T-helper 2 cell treated with Interferon-gamma antibody and Interleukin-4, amounts not matched to agents 5 μg/mL and 100 μg/mL, for 36 hours (primary cell): ENCODE results near the gene GPR87.

Experiments used
- DNase-seq: peaks from one replicate; pipeline ENCODE4 v3.0.0; 2021; ENCODE audit warnings: low spot score
- H3K27ac Mint-ChIP-seq: one replicate; pipeline ENCODE4 v1.8.0; 2021; ENCODE audit warnings: mild to moderate bottlenecking, mixed read lengths
- H3K27me3 Mint-ChIP-seq: one replicate; pipeline ENCODE4 v1.8.0; 2021; ENCODE audit warnings: low read depth, mixed read lengths
- H3K36me3 Mint-ChIP-seq: one replicate; pipeline ENCODE4 v1.8.0; 2021; ENCODE audit warnings: low read depth, mixed read lengths
- H3K4me1 Mint-ChIP-seq: one replicate; pipeline ENCODE4 v1.8.0; 2021; ENCODE audit warnings: low read depth, mixed read lengths
- H3K4me3 Mint-ChIP-seq: one replicate; pipeline ENCODE4 v1.8.0; 2022; ENCODE audit warnings: mild to moderate bottlenecking, moderate library complexity, mixed read lengths
- H3K9me3 Mint-ChIP-seq: one replicate; pipeline ENCODE4 v1.8.0; 2021; ENCODE audit warnings: mixed read lengths

The GPR87 gene

DNA sequence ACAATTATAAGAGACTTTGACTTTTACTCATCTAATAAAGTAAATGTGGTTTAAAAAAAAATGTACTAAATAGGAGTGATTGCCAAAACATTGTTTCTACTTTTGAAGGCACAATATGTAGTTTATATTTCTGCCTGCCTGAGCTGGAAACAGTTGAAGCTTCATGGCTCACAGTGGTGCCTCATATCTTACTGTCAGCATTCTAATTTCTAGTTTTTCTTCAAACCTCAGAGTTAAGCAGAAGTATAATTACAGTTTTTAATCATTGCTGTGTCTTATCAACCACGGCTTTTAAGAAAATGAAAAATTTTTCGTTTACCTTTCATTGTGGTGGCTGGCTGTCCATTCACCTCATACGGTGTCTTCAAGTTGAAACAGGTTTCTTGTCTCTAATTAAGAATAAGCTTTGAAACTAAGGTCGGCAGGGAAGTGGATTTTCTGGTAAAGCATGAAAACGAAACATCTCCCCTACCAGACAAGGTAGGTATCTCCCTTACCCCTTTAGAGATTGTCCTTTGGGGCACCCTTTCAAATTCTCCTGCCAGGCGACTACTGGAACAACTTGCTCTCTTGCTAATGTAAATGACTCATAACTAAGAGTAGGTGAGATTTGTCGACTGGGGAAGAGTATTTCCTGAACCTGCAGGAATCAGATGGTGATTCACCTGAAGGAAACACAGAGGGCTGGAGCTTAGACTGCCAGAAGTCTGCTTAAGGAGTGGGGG, at the start of gene GPR87:
Gene GPR87 (minus strand): TSS at position 554 of the 725 bp plus-strand sequence. CDS start 16,720 bp downstream, outside the sequence.
- Mint-ChIP-seq H3K9me3 (no peaks in the 10 kb centered on the region), H3K4me1 (peaks cover 36% of the 10 kb centered on the region), H3K27ac (peak within 1 kb of the TSS; percentile 37), H3K27me3 (no peaks in the 10 kb centered on the region), H3K36me3 (no peaks in the 10 kb centered on the region), H3K4me3 (peak within 1 kb of the TSS; percentile 7)
- DNase-seq, result peak; percentile 61

DNA sequence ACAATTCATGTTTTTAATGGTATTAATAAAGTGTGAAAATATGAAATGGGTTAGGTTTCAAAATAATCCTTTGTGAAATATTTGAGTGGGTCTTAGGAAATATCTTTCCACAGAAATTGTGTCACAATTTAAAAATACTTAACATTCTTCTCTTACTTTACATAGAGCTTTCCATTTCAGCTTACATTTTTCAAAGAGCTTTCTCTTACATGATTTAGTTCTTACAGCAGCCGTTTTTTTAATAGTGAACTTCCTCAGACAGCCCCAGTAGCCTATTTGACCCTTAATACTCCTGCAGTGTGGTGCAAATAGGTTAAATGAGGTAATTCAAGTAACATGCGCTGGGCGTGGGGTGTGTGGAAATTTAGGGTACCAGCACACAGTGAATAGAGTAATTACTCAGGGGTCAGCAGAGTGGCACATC, 46.1 kb upstream of the GPR87 start:
- no peak overlapping the region for H3K27ac Mint-ChIP-seq
- no peak for DNase-seq
- H3K9me3 Mint-ChIP-seq, result no peaks in the 10 kb centered on the region
- no peaks in the 10 kb centered on the region for H3K27me3 Mint-ChIP-seq
- H3K4me1 Mint-ChIP-seq, result no peaks in the 10 kb centered on the region
- H3K4me3 Mint-ChIP-seq, result no peak overlapping the region
- no peaks in the 10 kb centered on the region for H3K36me3 Mint-ChIP-seq

DNA sequence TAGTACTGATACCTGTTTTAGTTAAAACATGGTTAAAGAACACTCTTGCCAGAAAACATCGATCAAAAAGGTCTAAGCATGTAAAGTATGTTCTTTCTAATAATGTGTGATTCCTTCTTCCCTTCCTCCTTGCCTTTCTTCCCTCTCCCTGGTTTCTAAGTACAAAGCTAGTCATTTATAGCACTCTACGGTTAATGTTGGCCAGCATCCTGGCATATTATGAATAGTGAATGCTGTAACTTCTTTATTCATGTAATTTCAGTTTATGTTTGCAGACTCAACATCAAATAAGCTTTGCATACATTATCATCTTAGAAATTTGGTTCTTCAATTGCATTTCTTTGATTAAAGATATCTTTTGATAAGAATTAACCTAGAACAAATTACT, 40.8 kb upstream of the GPR87 start:
- Mint-ChIP-seq H3K4me1 (no peaks in the 10 kb centered on the region), H3K27me3 (no peaks in the 10 kb centered on the region), H3K27ac (no peak overlapping the region), H3K9me3 (no peaks in the 10 kb centered on the region), H3K4me3 (no peak overlapping the region), H3K36me3 (no peaks in the 10 kb centered on the region)
- DNase-seq, result no peak

GRCh38 chr3:151356794-151357462, 40.3 kb upstream of the GPR87 start:
- DNase-seq, result no peak
- no peak overlapping the region for H3K4me3 Mint-ChIP-seq

DNA sequence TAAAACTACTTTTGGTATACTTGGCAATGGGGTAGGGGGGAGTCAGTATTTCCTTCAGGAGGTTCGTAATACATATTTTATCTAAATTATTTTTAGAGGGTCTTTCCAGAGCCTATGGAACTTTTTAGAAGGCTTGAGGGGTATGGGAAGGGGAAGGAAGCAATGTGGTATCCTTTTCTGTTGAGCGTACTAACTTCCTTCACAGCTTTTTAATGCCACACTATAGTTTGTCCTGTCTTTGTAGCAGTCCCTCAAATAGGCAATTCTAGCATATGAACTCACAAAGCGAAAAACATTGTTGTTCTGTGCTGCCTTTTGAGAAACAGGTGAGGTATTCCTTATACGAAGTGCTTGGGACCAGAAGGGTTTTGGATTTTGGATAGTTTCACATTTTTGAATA, 35.0 kb upstream of the GPR87 start:
- no peak overlapping the region for H3K27ac Mint-ChIP-seq

More at GRCh38 chr3:151356794-151357462, 40.3 kb upstream of the GPR87 start:
- no peaks in the 10 kb centered on the region for H3K36me3 Mint-ChIP-seq
- no peaks in the 10 kb centered on the region for H3K27me3 Mint-ChIP-seq
- H3K9me3 Mint-ChIP-seq, result no peaks in the 10 kb centered on the region
- no peaks in the 10 kb centered on the region for H3K4me1 Mint-ChIP-seq
- no peak overlapping the region for H3K27ac Mint-ChIP-seq

GRCh38 chr3:151351219-151351618, 34.6 kb upstream of the GPR87 start:
- Mint-ChIP-seq H3K4me1 (peaks cover 13% of the 10 kb centered on the region), H3K9me3 (no peaks in the 10 kb centered on the region), H3K4me3 (peak overlapping the region; percentile 31), H3K27me3 (peaks cover 7% of the 10 kb centered on the region), H3K36me3 (no peaks in the 10 kb centered on the region), H3K27ac (no peak overlapping the region)
- DNase-seq, result no peak

More for the DNA sequence above, 35.0 kb upstream of the GPR87 start:
- H3K4me3 Mint-ChIP-seq, result peak overlapping the region; percentile 31
- H3K9me3 Mint-ChIP-seq, result no peaks in the 10 kb centered on the region
- no peak for DNase-seq
- H3K36me3 Mint-ChIP-seq, result no peaks in the 10 kb centered on the region
- peaks cover 7% of the 10 kb centered on the region for H3K27me3 Mint-ChIP-seq
- H3K4me1 Mint-ChIP-seq, result peaks cover 12% of the 10 kb centered on the region

GRCh38 chr3:151350656-151351055, 34.0 kb upstream of the GPR87 start:
- Mint-ChIP-seq H3K9me3 (no peaks in the 10 kb centered on the region), H3K4me3 (no peak overlapping the region), H3K4me1 (peaks cover 18% of the 10 kb centered on the region), H3K27ac (no peak overlapping the region), H3K36me3 (no peaks in the 10 kb centered on the region), H3K27me3 (peaks cover 9% of the 10 kb centered on the region)
- no peak for DNase-seq

GRCh38 chr3:151347432-151347831, 30.8 kb upstream of the GPR87 start:
- peaks cover 18% of the 10 kb centered on the region for H3K4me1 Mint-ChIP-seq
- H3K36me3 Mint-ChIP-seq, result no peaks in the 10 kb centered on the region
- DNase-seq, result no peak
- peaks cover 24% of the 10 kb centered on the region for H3K27me3 Mint-ChIP-seq
- H3K27ac Mint-ChIP-seq, result no peak overlapping the region
- no peak overlapping the region for H3K4me3 Mint-ChIP-seq
- H3K9me3 Mint-ChIP-seq, result no peaks in the 10 kb centered on the region

- no peaks in the 10 kb centered on the region for H3K36me3 Mint-ChIP-seq
- no peak overlapping the region for H3K27ac Mint-ChIP-seq
- H3K9me3 Mint-ChIP-seq, result no peaks in the 10 kb centered on the region
- H3K4me1 Mint-ChIP-seq, result peaks cover 12% of the 10 kb centered on the region
- H3K4me3 Mint-ChIP-seq, result no peak overlapping the region
- DNase-seq, result no peak
- peaks cover 24% of the 10 kb centered on the region for H3K27me3 Mint-ChIP-seq
Measured at GRCh38 chr3:151346292-151346691, 29.7 kb upstream of the GPR87 start.

- H3K9me3 Mint-ChIP-seq, result no peaks in the 10 kb centered on the region
- peaks cover 8% of the 10 kb centered on the region for H3K4me1 Mint-ChIP-seq
- H3K4me3 Mint-ChIP-seq, result no peak overlapping the region
- no peak for DNase-seq
- H3K27ac Mint-ChIP-seq, result no peak overlapping the region
- peaks cover 24% of the 10 kb centered on the region for H3K27me3 Mint-ChIP-seq
- no peaks in the 10 kb centered on the region for H3K36me3 Mint-ChIP-seq
Measured at GRCh38 chr3:151345859-151346258, 29.2 kb upstream of the GPR87 start.

- no peaks in the 10 kb centered on the region for H3K36me3 Mint-ChIP-seq
- H3K4me1 Mint-ChIP-seq, result peaks cover 17% of the 10 kb centered on the region
- H3K4me3 Mint-ChIP-seq, result no peak overlapping the region
- peaks cover 9% of the 10 kb centered on the region for H3K27me3 Mint-ChIP-seq
- no peaks in the 10 kb centered on the region for H3K9me3 Mint-ChIP-seq
- DNase-seq, result no peak
- no peak overlapping the region for H3K27ac Mint-ChIP-seq
Measured at GRCh38 chr3:151331696-151332095, 15.1 kb upstream of the GPR87 start.

DNA sequence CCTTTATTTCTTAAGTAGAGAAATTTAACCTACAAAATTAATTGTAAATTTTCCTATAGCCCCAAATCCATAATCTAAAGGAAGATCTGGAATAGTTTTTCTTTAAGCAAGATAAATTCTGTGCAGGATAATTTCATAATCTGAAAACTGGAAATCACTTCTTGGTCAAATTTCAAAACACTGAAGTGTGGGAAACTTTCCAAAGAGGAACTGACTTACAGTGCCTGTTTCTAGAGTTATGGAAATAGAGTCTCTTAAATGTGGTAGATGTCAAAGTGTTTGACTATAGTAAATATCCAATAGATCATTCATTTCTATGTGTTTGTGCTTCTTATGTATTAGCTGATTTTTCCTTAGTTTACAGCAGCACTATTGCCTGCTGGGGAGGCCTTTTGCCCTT, 14.3 kb upstream of the GPR87 start:
- H3K27me3 Mint-ChIP-seq, result peaks cover 4% of the 10 kb centered on the region

DNA sequence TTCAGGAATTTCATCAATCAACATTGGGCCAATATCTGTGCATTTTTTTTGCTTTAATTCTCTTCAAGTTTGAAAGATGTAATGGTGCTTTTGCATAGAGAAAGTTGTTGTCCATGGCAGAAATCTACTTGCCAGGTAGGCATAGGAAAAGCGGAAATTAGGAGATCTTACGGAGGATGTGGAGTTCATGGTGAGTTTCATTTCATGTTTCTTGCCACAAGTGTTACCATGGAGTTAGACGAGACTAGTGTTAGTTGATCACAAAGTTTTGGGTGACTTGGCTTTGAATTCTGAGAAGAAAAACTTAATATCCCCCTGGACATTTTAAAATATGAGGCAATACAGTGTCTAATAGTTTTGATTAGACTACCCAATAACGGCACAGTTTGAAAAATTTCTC, 13.8 kb upstream of the GPR87 start:
- Mint-ChIP-seq H3K27ac (no peak overlapping the region), H3K9me3 (no peaks in the 10 kb centered on the region), H3K27me3 (peaks cover 4% of the 10 kb centered on the region), H3K36me3 (no peaks in the 10 kb centered on the region), H3K4me1 (peaks cover 17% of the 10 kb centered on the region), H3K4me3 (no peak overlapping the region)
- DNase-seq, result no peak

More for the DNA sequence above, 14.3 kb upstream of the GPR87 start:
- Mint-ChIP-seq H3K4me3 (no peak overlapping the region), H3K4me1 (peaks cover 17% of the 10 kb centered on the region), H3K9me3 (no peaks in the 10 kb centered on the region), H3K27ac (no peak overlapping the region), H3K36me3 (no peaks in the 10 kb centered on the region)
- DNase-seq, result no peak

GRCh38 chr3:151329363-151329762, 12.7 kb upstream of the GPR87 start, which contains the start of gene P2RY13:
Gene P2RY13 (minus strand): TSS chr3:151329549. CDS start chr3:151329528, 21 bp downstream.
- no peak within 1 kb of the TSS for H3K27ac Mint-ChIP-seq
- no peak for DNase-seq
- H3K4me3 Mint-ChIP-seq, result peak within 1 kb of the TSS; percentile 44
- peaks cover 17% of the 10 kb centered on the region for H3K4me1 Mint-ChIP-seq
- no peaks in the 10 kb centered on the region for H3K9me3 Mint-ChIP-seq
- peaks cover 4% of the 10 kb centered on the region for H3K27me3 Mint-ChIP-seq
- no peaks in the 10 kb centered on the region for H3K36me3 Mint-ChIP-seq
